GM12878 (cell line): ENCODE data around the gene ITGA6. TPM values are rescaled to one million over a fixed set of nuclear protein-coding genes. Genes with fewer than 3 reads are reported as not detected.

Source experiments
- ATAC-seq: fragments of 200-7000 bp; cut with Tn5 transposase; 3 replicates; pipeline ENCODE4 v1.9.1; 2020; ENCODE audit warnings: mild to moderate bottlenecking, moderate library complexity
- BruUV-seq: library from RNA; stranded (reverse); fragments of 400-500 nt; replicated peaks from 2 replicates; lab custom pipeline; 2021; lab: Mats Ljungman, UMichigan
- CTCF ChIA-PET: fragments of 300-600 bp; sonication (Branson Sonifier 250); formaldehyde crosslinking; extraction: SDS; loops from one replicate; lab custom pipeline; 2021; ENCODE audit warnings: inconsistent platforms; lab: Yijun Ruan, JAX
- POLR2A ChIA-PET: fragments of 350-600 bp; formaldehyde crosslinking; extraction: SDS; loops from one replicate; lab custom pipeline; 2021; ENCODE audit warnings: inconsistent platforms; lab: Charles Lee
- RAD21 ChIA-PET: fragments of 300-600 bp; sonication (Branson Sonifier 250); formaldehyde crosslinking; loops from one replicate; lab custom pipeline; 2023; ENCODE audit warnings: antibody characterized with exemption; ENCODE audit not compliant: unreplicated experiment; lab: Charles Lee
- SMC1A ChIA-PET: fragments of 300-600 bp; sonication (Branson Sonifier 250); formaldehyde crosslinking; loops from one replicate; lab custom pipeline; 2023; ENCODE audit not compliant: unreplicated experiment, uncharacterized antibody; lab: Charles Lee
- DNase-seq: peaks from one replicate; pipeline ENCODE4 v3.0.0-alpha.2; 2011; ENCODE audit warnings: low read depth, low spot score
- FAIRE-seq: peaks from 3 replicates; lab custom pipeline; 2011; peaks lifted over from hg19 to GRCh38; lab: Jason Lieb, UNC
- H2AFZ ChIP-seq: 2 replicates; pipeline ENCODE4 v1.6.0; 2011; ENCODE audit warnings: low read depth, low read length, control low read depth; ENCODE audit not compliant: control insufficient read depth
- H3K27ac ChIP-seq: 2 replicates; pipeline ENCODE4 v1.5.1; 2011; ENCODE audit warnings: control low read depth; ENCODE audit not compliant: control insufficient read depth, insufficient read depth
- H3K27me3 ChIP-seq, 2 experiments: replicated peaks in 1 of 2; 2 replicates each; pipeline versions ENCODE4 v1.6.0 to v1.6.1; 2011; ENCODE audit warnings: low read length in 1 of 2; ENCODE audit not compliant: control insufficient read depth in 2 of 2, insufficient read depth in 2 of 2
- H3K36me3 ChIP-seq, 2 experiments: 2 replicates each; pipeline ENCODE4 v1.5.1; 2011; ENCODE audit warnings: low read length in 1 of 2; ENCODE audit not compliant: control insufficient read depth in 2 of 2, insufficient read depth in 2 of 2
- H3K4me1 ChIP-seq: 2 replicates; pipeline ENCODE4 v1.6.1; 2011; ENCODE audit warnings: mild to moderate bottlenecking, low read length, moderate library complexity, mixed read lengths; ENCODE audit not compliant: control insufficient read depth, insufficient read depth
- H3K4me2 ChIP-seq: 2 replicates; pipeline ENCODE4 v1.6.0; 2011; ENCODE audit warnings: control low read depth; ENCODE audit not compliant: control insufficient read depth, insufficient read depth
- H3K4me3 ChIP-seq: fragments of 200-600 bp; sonication (generic); 2 replicates; pipeline ENCODE4 v1.5.1; 2016
- H3K79me2 ChIP-seq: 2 replicates; pipeline ENCODE4 v1.6.0; 2011; ENCODE audit warnings: low read length; ENCODE audit not compliant: control insufficient read depth, insufficient read depth
- H3K9ac ChIP-seq: 2 replicates; pipeline ENCODE4 v1.8.0; 2011; ENCODE audit warnings: low read length, control low read depth, mixed read lengths; ENCODE audit not compliant: control insufficient read depth, insufficient read depth
- H3K9me3 ChIP-seq: replicated peaks from 3 replicates; pipeline ENCODE4 v1.5.1; 2011; ENCODE audit warnings: mild to moderate bottlenecking, low read length; ENCODE audit not compliant: control insufficient read depth, insufficient read depth
- H4K20me1 ChIP-seq: 2 replicates; pipeline ENCODE4 v1.6.0; 2011; ENCODE audit not compliant: control insufficient read depth, insufficient read depth
- BMI1 ChIP-seq: fragments of 450-650 bp; IDR thresholded peaks from 2 replicates; pipeline ENCODE4 v1.6.1; 2016; ENCODE audit warnings: mild to moderate bottlenecking, moderate library complexity, borderline replicate concordance
- GATAD2B ChIP-seq: fragments of 450-650 bp; conservative IDR thresholded peaks from 2 replicates; pipeline ENCODE4 v1.6.1; 2017; ENCODE audit warnings: low read depth, mild to moderate bottlenecking, moderate library complexity
- MYC ChIP-seq: IDR thresholded peaks from 2 replicates; pipeline ENCODE4 v1.6.1; 2011; ENCODE audit warnings: mild to moderate bottlenecking, low read length, moderate library complexity, inconsistent platforms; ENCODE audit not compliant: insufficient read depth, insufficient replicate concordance, insufficient read length, severe bottlenecking
- NFYB ChIP-seq: IDR thresholded peaks from 2 replicates; pipeline ENCODE4 v1.6.1; 2011; ENCODE audit warnings: low read depth, mild to moderate bottlenecking, low read length, improper control_type of control experiment, moderate library complexity; ENCODE audit not compliant: insufficient read depth
- NR2C1 ChIP-seq: fragments of 450-650 bp; IDR thresholded peaks from 2 replicates; pipeline ENCODE4 v1.6.1; 2017; ENCODE audit warnings: antibody characterized with exemption, mild to moderate bottlenecking, moderate library complexity
- RAD21 ChIP-seq: IDR thresholded peaks from 2 replicates; pipeline ENCODE4 v1.6.1; 2011; ENCODE audit warnings: mild to moderate bottlenecking, low read depth, low read length, moderate library complexity; ENCODE audit not compliant: insufficient read depth
- RCOR1 ChIP-seq: conservative IDR thresholded peaks from 2 replicates; pipeline ENCODE4 v1.6.1; 2012; ENCODE audit warnings: low read depth, low read length, improper control_type of control experiment
- SMC3 ChIP-seq: IDR thresholded peaks from 2 replicates; pipeline ENCODE4 v1.6.1; 2011; ENCODE audit warnings: low read length, improper control_type of control experiment, borderline replicate concordance
- SREBF1 ChIP-seq: IDR thresholded peaks from 2 replicates; pipeline ENCODE4 v1.6.1; 2012; ENCODE audit warnings: mild to moderate bottlenecking, low read length
- SUZ12 ChIP-seq: fragments of 200-600 bp; sonication (generic); IDR thresholded peaks from one replicate; pipeline ENCODE4 v1.6.1; 2018; ENCODE audit warnings: antibody characterized with exemption, mild to moderate bottlenecking; ENCODE audit not compliant: unreplicated experiment
- WGBS: methylation state at CpG from one replicate; pipeline ENCODE4 v1.1.6; 2016; ENCODE audit warnings: low lambda C conversion rate; ENCODE audit not compliant: insufficient replicate concordance, insufficient coverage; ENCODE audit errors: missing lambda C conversion rate; 5-methylcytosine and 5-hydroxymethylcytosine counted together
- in situ Hi-C: fragments of 300-500 bp; cut with MboI; formaldehyde crosslinking; loops from 9 replicates; pipeline ENCODE4 v1.14.3; 2018; ENCODE audit warnings: mixed read lengths
- intact Hi-C: fragments of 100-400 bp; cut with micrococcal nuclease; formaldehyde crosslinking; loops from one replicate; pipeline ENCODE4 v1.14.2; 2022; ENCODE audit not compliant: unreplicated experiment
- polyA plus RNA-seq, 11 experiments: library from polyadenylated mRNA; depleted of rRNA in 4 of 11; unstranded in 6 of 11; stranded (reverse) in 5 of 11; fragments of >200 nt; fragmentation: Nextera tagmentation in 4 of 11; fragmentation: Illumina TruSeq in 1 of 11; extraction: Ambion mirVana in 4 of 11; extraction: Trizol in 1 of 11; gene quantifications; 1 replicate in 1 of 11; 2 replicates in 10 of 11; pipeline versions ENCODE4 v1.2.1 to v1.2.3, GENCODE V29; 2011 to 2016; ENCODE audit warnings: inconsistent platforms in 2 of 11, missing spikeins in 2 of 11, low read depth in 1 of 11
- total RNA-seq, 4 experiments: library from RNA; depleted of rRNA in 3 of 4; stranded (reverse); fragments of >200 nt in 3 of 4; fragmentation: Illumina TruSeq in 1 of 4; extraction: Trizol in 1 of 4; gene quantifications; 2 replicates each; pipeline versions ENCODE4 v1.2.1 to v1.2.3, GENCODE V29; 2013 to 2021
- TF ChIP-seq, protein P1 (sequence below), 3 experiments: IDR thresholded peaks in 2 of 3; conservative IDR thresholded peaks in 1 of 3; 2 replicates each; pipeline ENCODE4 v1.5.1; 2011; ENCODE audit warnings: low read depth in 3 of 3, low read length in 3 of 3, mild to moderate bottlenecking in 3 of 3, control low read depth in 2 of 3, moderate library complexity in 2 of 3, inconsistent platforms in 1 of 3, mixed read lengths in 1 of 3; ENCODE audit not compliant: control insufficient read depth in 2 of 3, insufficient read depth in 1 of 3; ENCODE audit errors: extremely low read depth in 1 of 3

Gene ITGA6
- total and polyA plus RNA-seq, 10 of the 15 experiments (the other 5 are each of a cell fraction or from before 2014, with no cell fraction given) = 0.01 to 0.36 (median 0.14) TPM; not detected in 2

DNA sequence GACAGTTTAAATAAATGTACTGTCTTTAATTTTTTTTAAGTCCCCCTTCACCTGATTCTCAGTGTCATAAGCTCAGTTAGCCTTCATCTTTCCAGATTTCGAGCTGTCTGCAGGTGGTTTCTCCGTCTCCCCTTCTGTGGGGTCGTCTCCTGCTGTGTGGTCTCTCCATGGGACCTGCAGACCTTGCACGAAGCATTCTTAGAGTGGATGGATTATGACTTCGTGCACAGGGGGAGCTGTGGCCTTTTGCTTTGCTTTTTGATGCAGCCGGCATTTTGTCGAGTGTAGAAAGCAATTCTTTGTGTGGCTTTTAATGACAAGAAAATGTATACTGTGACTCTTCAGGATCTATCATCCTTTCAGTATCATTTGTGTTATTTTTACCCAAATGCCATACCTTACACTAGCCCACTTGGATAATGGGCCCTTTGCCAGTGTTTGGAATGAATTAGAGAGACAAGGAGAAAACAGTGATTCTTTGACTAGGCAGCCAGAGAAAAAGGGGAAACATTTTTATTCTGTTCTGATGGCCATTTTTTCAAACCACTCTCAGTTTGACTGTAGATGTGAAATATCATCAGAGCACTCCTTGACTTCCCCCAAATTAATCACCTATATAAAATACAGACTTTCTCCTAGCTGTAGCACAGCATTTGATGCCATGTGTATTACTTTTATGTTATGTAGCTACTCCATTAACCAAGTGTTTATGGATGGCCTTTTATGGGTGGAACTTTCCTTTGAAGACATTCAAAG, 54.3 kb downstream of the ITGA6 start:
- Histone ChIP-seq H2AFZ (no peak overlapping the region), H3K27ac (no peak overlapping the region), H3K79me2 (no peaks in the 10 kb centered on the region), H3K9ac (no peak overlapping the region), H3K4me1 (no peaks in the 10 kb centered on the region), H4K20me1 (no peaks in the 10 kb centered on the region), H3K27me3 (no peaks in the 10 kb centered on the region), H3K4me2 (no peak overlapping the region), H3K9me3 (no peaks in the 10 kb centered on the region), H3K36me3 (no peaks in the 10 kb centered on the region), H3K4me3 (no peak overlapping the region)
- POLR2A ChIA-PET = no interaction called here
- DNase-seq (no peak), FAIRE-seq (no peak), ATAC-seq (no peak; the same call in 2 of the 3 replicates)
- TF ChIP-seq RCOR1 = no peak
- RAD21 ChIA-PET = no interaction called here
- SMC1A ChIA-PET = interaction anchor here (1.2 kb wide), 1 partner anchor 15 kb away, joined by 3 read pairs; no protein-coding TSS in a partner anchor
- intact Hi-C loops (loop anchor here (10.0 kb wide), 1 partner anchor 233 kb away; no protein-coding TSS in a partner anchor), in situ Hi-C loops (no loop called here)
- BruUV-seq = no TSS peak
- CTCF ChIA-PET = interaction anchor here (0.8 to 1.9 kb wide), 4 partner anchors 13 to 20 kb away, joined by 3 to 6 read pairs (median 4); no protein-coding TSS in a partner anchor
- WGBS = 53% methylated on average over 7 of the region's 7 CpGs

DNA sequence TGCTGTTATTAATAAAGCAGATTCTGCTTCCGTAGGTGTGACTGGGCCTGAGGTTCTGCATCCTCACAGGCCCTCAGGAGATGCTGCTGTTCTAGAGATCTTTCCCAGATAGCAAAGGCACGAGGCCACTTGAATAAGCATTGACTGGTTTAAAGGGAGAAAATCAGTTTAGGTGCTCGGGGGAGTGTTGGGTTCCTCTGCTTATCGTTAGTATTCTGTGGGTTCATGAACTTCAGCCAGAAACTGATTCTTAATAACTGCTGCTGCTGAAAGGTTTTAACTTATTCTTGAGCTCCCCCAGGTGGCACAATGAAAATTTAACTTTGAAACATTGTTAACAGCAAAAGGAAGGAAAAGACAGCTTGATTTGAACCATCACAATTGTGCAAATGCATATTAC, 56.9 kb downstream of the ITGA6 start:
- TF ChIP-seq MYC (no peak), GATAD2B (no peak), SMC3 (0 out of 2 replicates have a peak, but pooled peaks have one; percentile 16), NFYB (no peak), SUZ12 (no peak), RAD21 (peak; percentile 25), SREBF1 (no peak), BMI1 (no peak), NR2C1 (no peak)
- TF ChIP-seq, protein P1, sequence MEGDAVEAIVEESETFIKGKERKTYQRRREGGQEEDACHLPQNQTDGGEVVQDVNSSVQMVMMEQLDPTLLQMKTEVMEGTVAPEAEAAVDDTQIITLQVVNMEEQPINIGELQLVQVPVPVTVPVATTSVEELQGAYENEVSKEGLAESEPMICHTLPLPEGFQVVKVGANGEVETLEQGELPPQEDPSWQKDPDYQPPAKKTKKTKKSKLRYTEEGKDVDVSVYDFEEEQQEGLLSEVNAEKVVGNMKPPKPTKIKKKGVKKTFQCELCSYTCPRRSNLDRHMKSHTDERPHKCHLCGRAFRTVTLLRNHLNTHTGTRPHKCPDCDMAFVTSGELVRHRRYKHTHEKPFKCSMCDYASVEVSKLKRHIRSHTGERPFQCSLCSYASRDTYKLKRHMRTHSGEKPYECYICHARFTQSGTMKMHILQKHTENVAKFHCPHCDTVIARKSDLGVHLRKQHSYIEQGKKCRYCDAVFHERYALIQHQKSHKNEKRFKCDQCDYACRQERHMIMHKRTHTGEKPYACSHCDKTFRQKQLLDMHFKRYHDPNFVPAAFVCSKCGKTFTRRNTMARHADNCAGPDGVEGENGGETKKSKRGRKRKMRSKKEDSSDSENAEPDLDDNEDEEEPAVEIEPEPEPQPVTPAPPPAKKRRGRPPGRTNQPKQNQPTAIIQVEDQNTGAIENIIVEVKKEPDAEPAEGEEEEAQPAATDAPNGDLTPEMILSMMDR (IDR thresholded peaks at IDR 0.05 in 2 of 3, conservative IDR thresholded peaks at IDR 0.05 in 1 of 3; ENCODE audit: control insufficient read depth in 2 of 3, extremely low read depth in 1 of 3, insufficient read depth in 1 of 3, low read depth in 3 of 3, low read length in 3 of 3) = peak in 2 of 3 experiments; percentile 28 to 39; a peak in 4 of 6 replicates
- TF ChIP-seq, all 136 proteins: peak for 3
- Histone ChIP-seq H4K20me1 (no peaks in the 10 kb centered on the region), H3K4me2 (no peak overlapping the region), H3K9me3 (no peaks in the 10 kb centered on the region), H3K79me2 (no peaks in the 10 kb centered on the region), H3K27me3 (no peaks in the 10 kb centered on the region), H2AFZ (no peak overlapping the region), H3K36me3 (no peaks in the 10 kb centered on the region), H3K4me1 (no peaks in the 10 kb centered on the region), H3K27ac (no peak overlapping the region), H3K4me3 (no peak overlapping the region), H3K9ac (no peak overlapping the region)
- BruUV-seq = no TSS peak
- ChIA-PET CTCF (interaction anchor here (0.6 to 5.0 kb wide), 4 partner anchors 15 to 114 kb away, joined by 3 to 18 read pairs (median 6); no protein-coding TSS in a partner anchor), SMC1A (interaction anchor here (0.6 to 1.3 kb wide), 3 partner anchors 8 to 788 kb away, joined by 3 read pairs; no protein-coding TSS in a partner anchor), POLR2A (no interaction called here), RAD21 (interaction anchor here (0.8 kb wide), 1 partner anchor 23 kb away, joined by 3 read pairs; no protein-coding TSS in a partner anchor)
- intact Hi-C loops (loop anchor here (10.0 kb wide), 1 partner anchor 231 kb away; no protein-coding TSS in a partner anchor), in situ Hi-C loops (no loop called here)
- no peak for DNase-seq
- FAIRE-seq = peak; percentile 7
- WGBS = 30% methylated on average over 4 of the region's 4 CpGs
- ATAC-seq = no peak
